Calu3 (cell line): ENCODE results near the gene ERCC6L. TPM values are rescaled to one million over a fixed set of nuclear protein-coding genes. Genes with fewer than 3 reads are reported as not detected.

Experiments used
- BruUV-seq: library from RNA; stranded (reverse); fragments of 400-500 nt; replicated peaks from 2 replicates; lab custom pipeline; 2021; lab: Mats Ljungman, UMichigan
- CTCF ChIA-PET: fragments of 300-600 bp; sonication (Branson Sonifier 250); formaldehyde crosslinking; loops from one replicate; lab custom pipeline; 2022; ENCODE audit warnings: antibody characterized with exemption; lab: Charles Lee
- DNase-seq: peaks from one replicate; pipeline ENCODE4 v3.0.0; 2022
- H3K27ac Mint-ChIP-seq: one replicate; pipeline ENCODE4 v1.8.0; 2022; ENCODE audit warnings: mixed read lengths; ENCODE audit not compliant: unreplicated experiment
- H3K27me3 Mint-ChIP-seq: one replicate; pipeline ENCODE4 v1.8.0; 2022; ENCODE audit warnings: mixed read lengths; ENCODE audit not compliant: unreplicated experiment
- H3K36me3 Mint-ChIP-seq: one replicate; pipeline ENCODE4 v1.8.0; 2022; ENCODE audit warnings: mild to moderate bottlenecking, moderate library complexity, mixed read lengths; ENCODE audit not compliant: insufficient read depth, unreplicated experiment
- H3K4me1 Mint-ChIP-seq: one replicate; pipeline ENCODE4 v1.8.0; 2022; ENCODE audit warnings: mild to moderate bottlenecking, low read depth, mixed read lengths; ENCODE audit not compliant: unreplicated experiment
- H3K4me3 Mint-ChIP-seq: one replicate; pipeline ENCODE4 v1.8.0; 2022; ENCODE audit warnings: mild to moderate bottlenecking, low read depth, moderate library complexity, mixed read lengths; ENCODE audit not compliant: unreplicated experiment
- H3K9me3 Mint-ChIP-seq: one replicate; pipeline ENCODE4 v1.8.0; 2022; ENCODE audit warnings: low read depth, mixed read lengths; ENCODE audit not compliant: unreplicated experiment
- CTCF ChIP-seq: fragments of 200-600 bp; IDR thresholded peaks from one replicate; pipeline ENCODE4 v1.8.0; 2022; ENCODE audit warnings: antibody characterized with exemption; ENCODE audit not compliant: unreplicated experiment
- intact Hi-C: fragments of 100-400 bp; cut with micrococcal nuclease; formaldehyde crosslinking; loops from one replicate; pipeline ENCODE4 v1.10.0; 2022; ENCODE audit not compliant: unreplicated experiment
- total RNA-seq: library from RNA; stranded (reverse); gene quantifications from 2 replicates; pipeline ENCODE4 v1.2.3, GENCODE V29; 2022

Gene ERCC6L
- total RNA-seq, 1 experiment from 2014 or later, result 11.0 TPM

GRCh38 chrX:72268597-72269365, 30.0 kb upstream of the ERCC6L start:
- H3K9me3 Mint-ChIP-seq, result no peaks in the 10 kb centered on the region
- BruUV-seq, result no TSS peak
- no peak for TF ChIP-seq CTCF
- CTCF ChIA-PET, result no interaction called here
- peaks cover 19% of the 10 kb centered on the region for H3K4me1 Mint-ChIP-seq
- DNase-seq, result no peak
- H3K36me3 Mint-ChIP-seq, result peaks cover 45% of the 10 kb centered on the region
- no peak overlapping the region for H3K4me3 Mint-ChIP-seq
- H3K27me3 Mint-ChIP-seq, result no peaks in the 10 kb centered on the region
- intact Hi-C loops, result no loop called here
- no peak overlapping the region for H3K27ac Mint-ChIP-seq

GRCh38 chrX:72265263-72265662, 26.4 kb upstream of the ERCC6L start:
- Mint-ChIP-seq H3K4me3 (no peak overlapping the region), H3K27me3 (no peaks in the 10 kb centered on the region)

GRCh38 chrX:72262077-72262476, 23.2 kb upstream of the ERCC6L start:
- H3K9me3 Mint-ChIP-seq, result no peaks in the 10 kb centered on the region
- no peak overlapping the region for H3K4me3 Mint-ChIP-seq
- peaks cover 36% of the 10 kb centered on the region for H3K4me1 Mint-ChIP-seq
- no peak for TF ChIP-seq CTCF
- intact Hi-C loops, result no loop called here
- H3K27me3 Mint-ChIP-seq, result no peaks in the 10 kb centered on the region
- peak overlapping the region; percentile 22 for H3K27ac Mint-ChIP-seq
- peak; percentile 11 for DNase-seq
- CTCF ChIA-PET, result interaction anchor here (0.5 to 1.2 kb wide), 4 partner anchors 15 to 1846 kb away, joined by 3 to 4 read pairs (median 4); partner anchors contain the start of gene RPS4X
- H3K36me3 Mint-ChIP-seq, result no peaks in the 10 kb centered on the region
- BruUV-seq, result no TSS peak

More at GRCh38 chrX:72265263-72265662, 26.4 kb upstream of the ERCC6L start:
- H3K36me3 Mint-ChIP-seq, result peaks cover 18% of the 10 kb centered on the region
- intact Hi-C loops, result no loop called here
- CTCF ChIA-PET, result no interaction called here
- TF ChIP-seq CTCF, result no peak
- no peak overlapping the region for H3K27ac Mint-ChIP-seq
- H3K4me1 Mint-ChIP-seq, result peaks cover 23% of the 10 kb centered on the region
- DNase-seq, result no peak
- H3K9me3 Mint-ChIP-seq, result no peaks in the 10 kb centered on the region
- BruUV-seq, result no TSS peak

GRCh38 chrX:72260448-72260847, 21.6 kb upstream of the ERCC6L start:
- no TSS peak for BruUV-seq
- DNase-seq, result no peak
- no peaks in the 10 kb centered on the region for H3K9me3 Mint-ChIP-seq
- intact Hi-C loops, result no loop called here
- no peak for TF ChIP-seq CTCF
- H3K4me1 Mint-ChIP-seq, result peaks cover 43% of the 10 kb centered on the region
- no peak overlapping the region for H3K4me3 Mint-ChIP-seq
- CTCF ChIA-PET, result interaction anchor here (0.6 kb wide), 1 partner anchor 225 kb away, joined by 5 read pairs; no protein-coding TSS in a partner anchor
- H3K27ac Mint-ChIP-seq, result no peak overlapping the region
- H3K36me3 Mint-ChIP-seq, result no peaks in the 10 kb centered on the region
- no peaks in the 10 kb centered on the region for H3K27me3 Mint-ChIP-seq
